ENCODE results near the gene ASPRV1. TPM values are rescaled to one million over a fixed set of nuclear protein-coding genes. Genes with fewer than 3 reads are reported as not detected.

The ASPRV1 gene
- total and polyA plus RNA-seq, 2 donors (not counting 3 experiments of a cell fraction or from before 2014, with no cell fraction given), result 0.15 to 0.22 TPM

- dilution Hi-C loops (cut with MboI; ENCODE audit: extremely low pct_ligation_motif_present, low sequenced_read_pairs), result no loop called here
- Histone ChIP-seq H3K4me2 (ENCODE audit: insufficient read depth, low read length) (no peak overlapping the region), H3K9me3 (replicated peaks; ENCODE audit: control insufficient read depth, insufficient read depth, low read length) (no peaks in the 10 kb centered on the region), H3K9ac (replicated peaks; ENCODE audit: extremely low read depth, insufficient read depth, low read length) (no peak overlapping the region), H2AFZ (ENCODE audit: low read depth, low read length) (no peak overlapping the region), H3K36me3 (ENCODE audit: control insufficient read depth in 2 of 2, extremely low read depth in 1 of 2, insufficient read depth in 2 of 2, low read length in 2 of 2) (no peaks in the 10 kb centered on the region), H3K9me1 (replicated peaks; ENCODE audit: control insufficient read depth, extremely low read depth, insufficient read depth, low read length) (no peaks in the 10 kb centered on the region), H3K4me3 (replicated peaks in 1 of 3; ENCODE audit: insufficient read depth in 1 of 3, low read depth in 1 of 3, low read length in 3 of 3) (no peak overlapping the region), H3K79me2 (ENCODE audit: control insufficient read depth, insufficient read depth, low read length) (no peaks in the 10 kb centered on the region), H4K20me1 (replicated peaks; ENCODE audit: control insufficient read depth, extremely low read depth, insufficient read depth, low read length) (no peaks in the 10 kb centered on the region), H3K27me3 (ENCODE audit: control insufficient read depth in 2 of 2, insufficient read depth in 2 of 2, low read length in 2 of 2) (no peaks in the 10 kb centered on the region), H3K4me1 (ENCODE audit: control insufficient read depth, extremely low read depth, insufficient read depth, low read length) (no peaks in the 10 kb centered on the region), H3K27ac (ENCODE audit: insufficient read depth, low read depth, low read length) (no peak overlapping the region)
- FAIRE-seq (no peak), DNase-seq (ENCODE audit: low read depth, low spot score) (no peak)
- intact Hi-C loops (cut with micrococcal nuclease), result loop anchor here (5.0 kb wide), 1 partner anchor 56 kb away; no protein-coding TSS in a partner anchor
- TF ChIP-seq MYC (IDR thresholded peaks at IDR 0.05; ENCODE audit: low read depth, low read length) (no peak), CTCF (IDR thresholded peaks at IDR 0.05; ENCODE audit: extremely low read depth in 1 of 2, insufficient read depth in 1 of 2, low read depth in 1 of 2, low read length in 2 of 2) (no peak), MAX (IDR thresholded peaks at IDR 0.05; ENCODE audit: insufficient read depth, insufficient read length) (no peak), EZH2 (IDR thresholded peaks at IDR 0.05; ENCODE audit: borderline replicate concordance, low read depth, low read length, severe bottlenecking) (no peak), FOS (IDR thresholded peaks at IDR 0.05; ENCODE audit: borderline replicate concordance, insufficient read depth, low read length) (no peak), GATA2 (IDR thresholded peaks at IDR 0.05; ENCODE audit: insufficient read depth, insufficient read length, low read depth, low read length) (no peak), JUN (IDR thresholded peaks at IDR 0.05; ENCODE audit: borderline replicate concordance, insufficient read depth, insufficient read length, low read depth) (no peak), POLR2A (IDR thresholded peaks at IDR 0.05; ENCODE audit: low read depth, low read length) (no peak), POLR2AphosphoS5 (IDR thresholded peaks at IDR 0.05; ENCODE audit: insufficient read depth, low read depth, low read length) (no peak)
- ChIA-PET CTCF (interaction anchor here (1.0 kb wide), 1 partner anchor 23 kb away, joined by 3 read pairs; no protein-coding TSS in a partner anchor), POLR2A (no interaction called here)
- no TSS peak for BruUV-seq (replicated peaks)
These were observed 41.8 kb upstream of the ASPRV1 start for GRCh38 chr2:70003093-70003830.

Measured in endothelial cell of umbilical vein (primary cell).